ENCODE data around the gene COL8A2.

DNA sequence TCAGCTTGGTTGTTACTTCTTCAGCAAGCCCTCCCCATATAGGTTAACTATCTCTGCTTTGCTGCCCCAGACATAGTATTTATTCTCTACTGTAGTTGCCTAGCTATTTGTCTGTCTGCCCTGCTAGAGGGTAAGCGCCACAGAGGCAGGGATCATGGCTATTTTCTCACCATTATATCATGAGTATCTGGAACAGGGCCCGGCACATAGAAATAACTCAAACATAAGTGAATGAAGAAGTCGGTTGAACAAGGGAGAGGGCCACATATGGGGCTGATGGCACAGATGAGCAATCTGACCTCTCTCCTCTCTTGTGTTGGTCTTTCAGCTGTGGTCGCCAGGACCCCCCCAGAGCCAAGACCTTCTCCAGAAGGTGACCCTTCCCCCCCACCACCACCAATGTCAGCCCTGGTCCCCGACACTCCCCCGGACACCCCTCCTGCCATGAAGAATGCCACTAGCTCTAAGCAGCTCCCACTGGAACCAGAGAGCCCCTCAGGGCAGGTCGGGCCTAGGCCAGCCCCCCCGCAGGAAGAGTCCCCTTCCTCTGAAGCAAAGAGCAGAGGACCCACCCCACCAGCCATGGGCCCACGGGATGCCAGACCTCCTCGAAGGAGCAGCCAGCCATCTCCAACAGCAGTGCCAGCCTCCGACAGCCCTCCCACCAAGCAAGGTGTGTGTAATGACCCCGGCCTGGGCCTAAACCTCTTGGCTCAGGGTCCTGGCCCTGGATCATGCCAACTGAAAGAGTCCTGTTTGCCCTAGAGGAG lies 45.8 kb upstream of the COL8A2 start:
- TF ChIP-seq SUZ12 (IDR thresholded peaks at IDR 0.05; ENCODE audit: extremely low read depth, insufficient read depth, insufficient read length) (no peak), YY1 (IDR thresholded peaks at IDR 0.05; ENCODE audit: insufficient read depth, insufficient read length) (no peak)

Data from NT2/D1 (cell line).